SU-DHL-6 (cell line): ENCODE data around the gene STK32B.
"Not testable (repeated sequence)": the region's sequence is repeated elsewhere in the genome, so short reads cannot be mapped to it uniquely, and the experiment has no call there.

Experiments
- H2AFZ ChIP-seq: fragments of 200-600 bp; sonication (generic); 2 replicates; pipeline ENCODE4 v1.6.1; 2014; ENCODE audit warnings: low read depth, mild to moderate bottlenecking, moderate library complexity, mixed read lengths, antibody characterized with exemption, low read length; ENCODE audit not compliant: severe bottlenecking
- H3F3A ChIP-seq: fragments of 200-600 bp; shearing (Covaris generic); 2 replicates; pipeline ENCODE4 v1.6.0; 2016; ENCODE audit warnings: antibody characterized with exemption, mild to moderate bottlenecking; ENCODE audit not compliant: insufficient read depth
- H3K27ac ChIP-seq: fragments of 200-600 bp; sonication (generic); 2 replicates; pipeline ENCODE4 v1.5.1; 2016; ENCODE audit warnings: low read depth, mild to moderate bottlenecking, low read length, moderate library complexity, mixed read lengths
- H3K27me3 ChIP-seq: fragments of 200-600 bp; sonication (generic), shearing (Covaris generic); 2 replicates; pipeline ENCODE4 v1.6.0; 2014; ENCODE audit warnings: mild to moderate bottlenecking, low read length
- H3K36me3 ChIP-seq: fragments of 200-600 bp; sonication (generic); 2 replicates; pipeline ENCODE4 v1.6.1; 2014; ENCODE audit warnings: mild to moderate bottlenecking, low read length, mixed read lengths
- H3K4me2 ChIP-seq: fragments of 300-600, 200-600 bp; shearing (Covaris generic), sonication (generic); 2 replicates; pipeline ENCODE4 v1.6.0; 2014; ENCODE audit warnings: low read length, low read depth, mild to moderate bottlenecking; ENCODE audit not compliant: poor library complexity, severe bottlenecking
- H3K4me3 ChIP-seq: fragments of 200-600 bp; sonication (generic); 2 replicates; pipeline ENCODE4 v1.5.1; 2014; ENCODE audit warnings: antibody characterized with exemption, low read length, mild to moderate bottlenecking, mixed read lengths; ENCODE audit not compliant: insufficient read depth, poor library complexity, severe bottlenecking
- H3K79me2 ChIP-seq: fragments of 200-600 bp; sonication (generic); 2 replicates; pipeline ENCODE4 v1.6.1; 2014; ENCODE audit warnings: mild to moderate bottlenecking, low read length, moderate library complexity; ENCODE audit not compliant: insufficient read depth
- H3K9ac ChIP-seq: fragments of 200-600 bp; sonication (generic); 2 replicates; pipeline ENCODE4 v1.7.0; 2014; ENCODE audit warnings: mild to moderate bottlenecking, low read length
- H3K9me2 ChIP-seq: fragments of 200-600 bp; sonication (generic); replicated peaks from 2 replicates; pipeline ENCODE4 v1.6.1; 2014; ENCODE audit warnings: low read length; ENCODE audit not compliant: insufficient read depth
- H3K9me3 ChIP-seq: fragments of 200-600 bp; sonication (generic); 2 replicates; pipeline ENCODE4 v1.6.1; 2014; ENCODE audit warnings: low read length, mixed read lengths; ENCODE audit not compliant: insufficient read depth
- H4K20me1 ChIP-seq: fragments of 200-600 bp; sonication (generic); 2 replicates; pipeline ENCODE4 v1.6.1; 2014; ENCODE audit warnings: low read depth, mild to moderate bottlenecking, antibody characterized with exemption, low read length, moderate library complexity, mixed read lengths
- EZH2phosphoT487 ChIP-seq: fragments of 200-600 bp; sonication (generic), shearing (Covaris generic); conservative IDR thresholded peaks from 2 replicates; pipeline ENCODE4 v1.6.1; 2018; ENCODE audit warnings: mild to moderate bottlenecking, antibody characterized with exemption, low read length, moderate library complexity, mixed read lengths
- TF ChIP-seq, protein P1 (sequence below): fragments of 200-600 bp; sonication (generic); IDR thresholded peaks from one replicate; pipeline ENCODE4 v1.5.1; 2017; ENCODE audit warnings: antibody characterized with exemption, mild to moderate bottlenecking, low read length, moderate library complexity; ENCODE audit not compliant: insufficient read depth, poor library complexity, severe bottlenecking

Gene STK32B

DNA sequence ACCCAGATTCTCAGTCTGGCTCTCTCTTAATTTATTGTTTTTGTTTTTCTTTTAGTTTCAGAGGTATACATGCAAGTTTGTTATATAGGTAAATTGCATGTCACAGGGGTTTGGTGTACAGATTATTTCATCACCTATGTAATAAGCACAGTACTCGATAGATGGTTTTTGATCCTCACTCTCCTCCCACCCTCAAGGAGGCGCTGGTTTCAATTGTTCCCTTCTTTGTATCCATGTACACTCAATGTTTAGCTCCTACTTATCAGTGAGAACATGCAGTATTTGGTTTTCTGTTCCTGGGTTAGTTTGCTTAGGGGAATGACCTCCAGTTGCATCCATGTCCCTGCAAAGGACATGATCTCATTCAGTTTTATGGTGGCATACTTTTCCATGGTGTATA, 198.4 kb downstream of the STK32B start:
- no peaks in the 10 kb centered on the region for H3K27me3 ChIP-seq
- no peaks in the 10 kb centered on the region for H3K9me2 ChIP-seq
- H3K4me3 ChIP-seq = no peak overlapping the region
- H3F3A ChIP-seq = no peaks in the 10 kb centered on the region
- no peak overlapping the region for H2AFZ ChIP-seq
- H3K9ac ChIP-seq = no peak overlapping the region
- no peaks in the 10 kb centered on the region for H3K79me2 ChIP-seq
- no peaks in the 10 kb centered on the region for H3K36me3 ChIP-seq
- H3K4me2 ChIP-seq = no peak overlapping the region
- H4K20me1 ChIP-seq = no peaks in the 10 kb centered on the region
- H3K27ac ChIP-seq = no peak overlapping the region
- H3K9me3 ChIP-seq = no peaks in the 10 kb centered on the region
- TF ChIP-seq EZH2phosphoT487 = no peak
- TF ChIP-seq, protein P1, sequence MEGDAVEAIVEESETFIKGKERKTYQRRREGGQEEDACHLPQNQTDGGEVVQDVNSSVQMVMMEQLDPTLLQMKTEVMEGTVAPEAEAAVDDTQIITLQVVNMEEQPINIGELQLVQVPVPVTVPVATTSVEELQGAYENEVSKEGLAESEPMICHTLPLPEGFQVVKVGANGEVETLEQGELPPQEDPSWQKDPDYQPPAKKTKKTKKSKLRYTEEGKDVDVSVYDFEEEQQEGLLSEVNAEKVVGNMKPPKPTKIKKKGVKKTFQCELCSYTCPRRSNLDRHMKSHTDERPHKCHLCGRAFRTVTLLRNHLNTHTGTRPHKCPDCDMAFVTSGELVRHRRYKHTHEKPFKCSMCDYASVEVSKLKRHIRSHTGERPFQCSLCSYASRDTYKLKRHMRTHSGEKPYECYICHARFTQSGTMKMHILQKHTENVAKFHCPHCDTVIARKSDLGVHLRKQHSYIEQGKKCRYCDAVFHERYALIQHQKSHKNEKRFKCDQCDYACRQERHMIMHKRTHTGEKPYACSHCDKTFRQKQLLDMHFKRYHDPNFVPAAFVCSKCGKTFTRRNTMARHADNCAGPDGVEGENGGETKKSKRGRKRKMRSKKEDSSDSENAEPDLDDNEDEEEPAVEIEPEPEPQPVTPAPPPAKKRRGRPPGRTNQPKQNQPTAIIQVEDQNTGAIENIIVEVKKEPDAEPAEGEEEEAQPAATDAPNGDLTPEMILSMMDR = no peak

DNA sequence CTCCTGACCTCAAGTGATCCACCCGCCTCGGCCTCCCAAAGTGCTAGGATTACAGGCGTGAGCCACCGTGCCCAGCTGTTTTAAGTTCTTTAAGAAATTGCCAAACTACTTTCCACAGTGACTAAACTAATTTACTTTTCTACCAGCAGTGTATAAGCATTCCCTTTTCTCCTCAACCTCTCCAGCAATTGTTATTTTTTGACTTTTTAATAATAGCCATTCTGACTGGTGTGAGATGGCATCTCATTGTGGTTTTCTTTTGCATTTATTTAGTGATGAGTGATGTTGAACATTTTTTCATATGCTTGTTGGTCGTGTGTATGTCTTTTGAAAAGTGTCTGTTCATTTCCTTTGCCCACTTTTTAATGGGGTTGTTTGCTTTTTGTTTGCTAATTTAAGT, 199.3 kb downstream of the STK32B start:
- not testable (repeated sequence) for H3K9me3 ChIP-seq, H3K4me3 ChIP-seq, H4K20me1 ChIP-seq, H3K27ac ChIP-seq, H2AFZ ChIP-seq, H3K79me2 ChIP-seq, H3K36me3 ChIP-seq, H3K27me3 ChIP-seq, H3K9me2 ChIP-seq, H3K9ac ChIP-seq, H3F3A ChIP-seq, H3K4me2 ChIP-seq

DNA sequence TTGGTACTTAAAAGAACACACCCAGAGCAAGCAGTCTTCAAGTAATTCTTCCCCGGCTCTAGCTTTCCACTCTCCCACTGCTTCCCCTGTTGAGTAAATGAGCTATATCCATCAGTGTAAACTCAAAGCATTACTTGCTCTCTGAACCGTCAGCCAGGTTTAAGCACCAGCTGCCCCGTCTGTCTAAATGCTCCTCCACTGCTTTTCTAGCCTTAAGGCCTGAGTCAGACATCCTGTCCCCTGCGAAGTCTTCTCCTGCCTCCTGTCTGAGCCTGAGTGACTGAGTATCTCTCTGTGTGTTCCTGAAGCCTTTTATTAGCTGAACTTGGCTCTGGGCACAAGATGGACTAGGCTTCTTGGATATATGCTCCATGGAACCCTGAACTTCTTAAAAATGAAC, 205.1 kb downstream of the STK32B start:
- Histone ChIP-seq H3F3A (no peaks in the 10 kb centered on the region), H3K4me3 (no peak overlapping the region), H3K9me2 (no peaks in the 10 kb centered on the region), H3K36me3 (no peaks in the 10 kb centered on the region), H3K79me2 (no peaks in the 10 kb centered on the region), H2AFZ (no peak overlapping the region), H4K20me1 (no peaks in the 10 kb centered on the region), H3K27ac (no peak overlapping the region), H3K27me3 (no peaks in the 10 kb centered on the region), H3K9me3 (no peaks in the 10 kb centered on the region), H3K4me2 (no peak overlapping the region), H3K9ac (no peak overlapping the region)
- TF ChIP-seq EZH2phosphoT487 = no peak
- TF ChIP-seq, protein P1 = no peak

- Histone ChIP-seq H3K36me3 (no peaks in the 10 kb centered on the region), H3K9me2 (no peaks in the 10 kb centered on the region), H3K27me3 (no peaks in the 10 kb centered on the region), H2AFZ (no peak overlapping the region), H3K79me2 (no peaks in the 10 kb centered on the region), H3K4me2 (no peak overlapping the region), H4K20me1 (no peaks in the 10 kb centered on the region), H3K9ac (no peak overlapping the region), H3K9me3 (no peaks in the 10 kb centered on the region), H3K27ac (no peak overlapping the region), H3F3A (no peaks in the 10 kb centered on the region), H3K4me3 (no peak overlapping the region)
- no peak for TF ChIP-seq EZH2phosphoT487
- TF ChIP-seq, protein P1 = no peak
These were observed 205.8 kb downstream of the STK32B start for GRCh38 chr4:5257086-5257485.
